ENCODE results near the gene ZNF385B.

- TF ChIP-seq CTCF (IDR thresholded peaks at IDR 0.05) (no peak), POLR2AphosphoS5 (IDR thresholded peaks at IDR 0.05; ENCODE audit: low read depth, low read length) (no peak), TCF7L2 (IDR thresholded peaks at IDR 0.05; ENCODE audit: low read depth, low read length) (no peak), SIN3A (IDR thresholded peaks at IDR 0.05; ENCODE audit: borderline replicate concordance, insufficient read depth, low read depth, low read length) (no peak), REST (IDR thresholded peaks at IDR 0.05; ENCODE audit: insufficient read depth in 1 of 2, low read depth in 2 of 2, low read length in 1 of 2) (no peak)
Observed at GRCh38 chr2:179695486-179695885, 165.9 kb downstream of the ZNF385B start.

Measured in Panc1 (cell line).